C4-2B (cell line): ENCODE data around the gene MTIF2.

Experiments
- CTCF ChIP-seq: fragments of 450-650 bp; conservative IDR thresholded peaks from 2 replicates; pipeline ENCODE4 v1.5.1; 2017; ENCODE audit warnings: mild to moderate bottlenecking
- ZFX ChIP-seq: fragments of 450-650 bp; IDR thresholded peaks from 2 replicates; pipeline ENCODE4 v1.6.1; 2017

GRCh38 chr2:55223958-55224760 lies 44.9 kb downstream of the MTIF2 start:
- TF ChIP-seq CTCF (no peak), ZFX (no peak)
